Neural progenitor cell (in vitro differentiated cells): ENCODE data around the gene IFNG-AS1.

Experiments
- EZH2 ChIP-seq: fragments of 200-600 bp; sonication (generic); IDR thresholded peaks from 2 replicates; pipeline ENCODE4 v1.6.1; 2017; ENCODE audit warnings: antibody characterized with exemption, mild to moderate bottlenecking, moderate library complexity
- TF ChIP-seq, protein P1 (sequence below): fragments of 200-600 bp; sonication (generic); IDR thresholded peaks from 2 replicates; pipeline ENCODE4 v1.5.1; 2017; ENCODE audit warnings: antibody characterized with exemption, mild to moderate bottlenecking

DNA sequence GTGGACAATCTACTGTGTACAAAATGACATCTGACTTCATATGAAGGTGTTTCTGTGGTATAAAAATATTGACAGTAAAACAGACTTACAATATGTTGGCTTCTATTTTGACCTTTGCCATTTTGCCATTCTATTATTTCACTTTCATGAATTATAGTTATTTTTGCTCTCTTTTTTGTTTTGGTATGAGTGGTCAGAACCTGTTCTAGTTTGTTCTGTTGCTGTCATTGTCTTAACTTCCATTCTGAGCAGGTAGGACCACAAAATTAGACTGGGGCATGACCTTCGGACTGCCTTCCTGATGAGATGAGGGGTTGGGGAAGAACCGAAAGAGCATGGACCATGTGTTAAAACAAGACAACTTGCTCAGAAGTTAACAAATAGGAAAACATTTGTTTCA is 36.5 kb upstream of the IFNG-AS1 start:
- TF ChIP-seq, protein P1, sequence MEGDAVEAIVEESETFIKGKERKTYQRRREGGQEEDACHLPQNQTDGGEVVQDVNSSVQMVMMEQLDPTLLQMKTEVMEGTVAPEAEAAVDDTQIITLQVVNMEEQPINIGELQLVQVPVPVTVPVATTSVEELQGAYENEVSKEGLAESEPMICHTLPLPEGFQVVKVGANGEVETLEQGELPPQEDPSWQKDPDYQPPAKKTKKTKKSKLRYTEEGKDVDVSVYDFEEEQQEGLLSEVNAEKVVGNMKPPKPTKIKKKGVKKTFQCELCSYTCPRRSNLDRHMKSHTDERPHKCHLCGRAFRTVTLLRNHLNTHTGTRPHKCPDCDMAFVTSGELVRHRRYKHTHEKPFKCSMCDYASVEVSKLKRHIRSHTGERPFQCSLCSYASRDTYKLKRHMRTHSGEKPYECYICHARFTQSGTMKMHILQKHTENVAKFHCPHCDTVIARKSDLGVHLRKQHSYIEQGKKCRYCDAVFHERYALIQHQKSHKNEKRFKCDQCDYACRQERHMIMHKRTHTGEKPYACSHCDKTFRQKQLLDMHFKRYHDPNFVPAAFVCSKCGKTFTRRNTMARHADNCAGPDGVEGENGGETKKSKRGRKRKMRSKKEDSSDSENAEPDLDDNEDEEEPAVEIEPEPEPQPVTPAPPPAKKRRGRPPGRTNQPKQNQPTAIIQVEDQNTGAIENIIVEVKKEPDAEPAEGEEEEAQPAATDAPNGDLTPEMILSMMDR: no peak
- no peak for TF ChIP-seq EZH2
